A673 (cell line): ENCODE data around the gene MORN5.

Source experiments
- EZH2 ChIP-seq: fragments of 200-600 bp; sonication (generic); IDR thresholded peaks from 2 replicates; pipeline ENCODE4 v1.6.1; 2017; ENCODE audit warnings: borderline replicate concordance, low read depth, mild to moderate bottlenecking, mixed read lengths, antibody characterized with exemption, low read length; ENCODE audit not compliant: poor library complexity, severe bottlenecking
- TF ChIP-seq, protein P1 (sequence below): fragments of 300-800, 200-600 bp; sonication (generic); conservative IDR thresholded peaks from 2 replicates; pipeline ENCODE4 v1.5.1; 2017; ENCODE audit warnings: low read depth, mild to moderate bottlenecking, antibody characterized with exemption, low read length, moderate library complexity, mixed read lengths

DNA sequence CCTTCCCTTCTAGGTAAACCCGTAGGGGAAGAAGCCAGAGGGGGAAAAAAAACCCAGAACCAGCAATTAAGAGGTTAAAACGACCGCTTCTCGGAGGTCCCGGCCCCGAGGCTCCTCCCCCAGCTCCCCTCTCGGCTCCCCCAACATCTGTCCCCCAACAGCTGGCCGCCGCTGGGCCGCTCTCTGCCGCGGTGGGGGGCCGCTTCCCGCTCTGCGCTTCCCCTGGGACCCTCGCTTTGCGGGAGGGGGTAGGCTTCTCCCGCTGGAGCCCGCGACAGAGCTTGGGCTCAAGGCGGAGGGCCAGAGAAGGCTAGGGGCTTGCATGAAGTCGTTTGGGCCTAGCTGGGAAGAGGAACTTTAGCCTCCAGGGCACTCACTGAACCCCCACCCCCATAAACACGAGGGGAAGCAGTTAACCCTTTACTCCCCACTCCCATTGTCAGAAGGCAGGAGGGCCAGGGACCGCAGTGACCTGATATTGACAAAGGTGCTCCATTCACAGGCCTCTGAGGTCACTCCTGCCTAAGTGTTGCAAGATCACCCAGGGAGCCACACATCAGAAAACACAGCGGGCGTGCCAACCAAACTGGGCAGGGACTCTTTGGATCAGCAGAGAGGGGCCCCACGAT, 61.6 kb downstream of the MORN5 start:
- TF ChIP-seq, protein P1, sequence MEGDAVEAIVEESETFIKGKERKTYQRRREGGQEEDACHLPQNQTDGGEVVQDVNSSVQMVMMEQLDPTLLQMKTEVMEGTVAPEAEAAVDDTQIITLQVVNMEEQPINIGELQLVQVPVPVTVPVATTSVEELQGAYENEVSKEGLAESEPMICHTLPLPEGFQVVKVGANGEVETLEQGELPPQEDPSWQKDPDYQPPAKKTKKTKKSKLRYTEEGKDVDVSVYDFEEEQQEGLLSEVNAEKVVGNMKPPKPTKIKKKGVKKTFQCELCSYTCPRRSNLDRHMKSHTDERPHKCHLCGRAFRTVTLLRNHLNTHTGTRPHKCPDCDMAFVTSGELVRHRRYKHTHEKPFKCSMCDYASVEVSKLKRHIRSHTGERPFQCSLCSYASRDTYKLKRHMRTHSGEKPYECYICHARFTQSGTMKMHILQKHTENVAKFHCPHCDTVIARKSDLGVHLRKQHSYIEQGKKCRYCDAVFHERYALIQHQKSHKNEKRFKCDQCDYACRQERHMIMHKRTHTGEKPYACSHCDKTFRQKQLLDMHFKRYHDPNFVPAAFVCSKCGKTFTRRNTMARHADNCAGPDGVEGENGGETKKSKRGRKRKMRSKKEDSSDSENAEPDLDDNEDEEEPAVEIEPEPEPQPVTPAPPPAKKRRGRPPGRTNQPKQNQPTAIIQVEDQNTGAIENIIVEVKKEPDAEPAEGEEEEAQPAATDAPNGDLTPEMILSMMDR = no peak
- TF ChIP-seq EZH2 = no peak
